ENCODE results near the gene PRR11.
A peak's percentile ranks its signal among the peaks of the same experiment; 100 is the strongest.
"Not testable (repeated sequence)": the region's sequence is repeated elsewhere in the genome, so short reads cannot be mapped to it uniquely, and the experiment has no call there.

The PRR11 gene

GRCh38 chr17:59151591-59151990, 4.0 kb upstream of the PRR11 start:
- no peak for DNase-seq (ENCODE audit: low read depth in 1 of 2, low spot score in 1 of 2)

DNA sequence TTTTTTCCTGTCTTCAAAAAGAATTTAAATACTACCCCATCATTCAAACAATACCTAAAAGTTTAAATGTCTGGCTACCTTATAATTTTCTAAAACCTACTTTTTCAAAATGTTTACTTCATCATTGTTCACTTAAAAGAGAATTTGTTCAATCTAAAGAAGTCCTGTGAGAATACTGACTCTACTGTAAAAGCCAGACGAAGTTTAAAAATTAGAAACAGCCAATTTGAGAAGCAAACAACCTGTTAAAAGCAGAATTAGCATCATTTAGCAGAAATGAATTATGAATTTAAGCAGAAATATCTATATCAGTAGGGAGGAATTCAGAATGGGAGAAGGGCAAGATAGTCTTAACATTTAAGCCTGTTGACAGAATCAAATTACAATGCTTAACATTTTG, 2.6 kb upstream of the PRR11 start:
- no peak for DNase-seq (ENCODE audit: low read depth in 1 of 2, low spot score in 1 of 2)

GRCh38 chr17:59154292-59154720, 1.2 kb upstream of the PRR11 start:
- DNase-seq (ENCODE audit: low read depth in 1 of 2, low spot score in 1 of 2) = peak in 1 of 2 donors; percentile 4

GRCh38 chr17:59154721-59155438, 666 bp upstream of the PRR11 start, which contains the start of gene SKA2:
SKA2 (minus strand) TSS chr17:59155186; CDS start chr17:59155163, 23 bp downstream.
- DNase-seq (ENCODE audit: low read depth in 1 of 2, low spot score in 1 of 2) = peak; percentile 90 to 94

DNA sequence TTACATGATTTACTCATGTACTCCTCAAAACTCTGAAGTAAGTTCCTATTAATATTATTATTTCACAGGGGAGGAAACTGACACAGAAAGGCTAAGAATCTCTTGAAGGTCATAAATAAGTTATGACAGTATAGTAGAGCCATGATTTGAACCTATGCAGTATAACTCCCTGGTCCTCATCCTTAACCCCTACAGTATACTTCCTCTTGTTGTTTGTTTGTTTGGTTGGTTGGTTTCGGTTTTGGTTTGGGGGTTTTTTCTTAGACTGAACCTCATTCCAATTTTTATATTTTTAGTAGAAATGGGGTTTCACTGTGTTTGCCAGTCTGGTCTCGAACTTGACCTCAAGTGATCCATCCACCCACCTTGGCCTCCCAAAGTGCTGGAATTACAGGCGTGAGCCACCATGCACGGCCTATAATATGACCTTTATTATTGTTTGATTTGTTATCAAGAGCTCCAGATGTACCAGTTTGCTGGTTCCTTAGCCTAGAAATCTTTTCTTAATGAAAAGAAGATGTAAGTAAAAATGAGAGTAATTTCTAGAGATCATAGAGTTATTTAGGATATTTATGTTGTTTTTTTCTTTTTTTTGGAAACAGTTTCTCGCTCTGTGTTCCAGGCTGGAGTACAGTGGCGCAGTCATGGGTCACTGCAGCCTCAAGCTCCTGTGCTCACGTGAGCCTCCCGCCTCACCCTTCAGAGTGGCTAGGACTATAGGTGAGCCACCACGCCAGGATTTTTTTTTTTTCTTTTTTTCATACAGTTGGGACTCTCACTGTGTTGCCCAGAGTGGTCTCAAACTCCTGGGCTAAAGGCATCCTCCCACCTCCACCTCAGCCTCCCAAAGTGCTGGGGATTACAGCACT, 4.8 kb downstream of the PRR11 start:
- DNase-seq (ENCODE audit: low read depth in 1 of 2, low spot score in 1 of 2) = no peak

- DNase-seq (ENCODE audit: low read depth in 1 of 2, low spot score in 1 of 2) = no peak
These were observed 5.9 kb downstream of the PRR11 start for GRCh38 chr17:59161477-59161876.

- DNase-seq (ENCODE audit: low read depth in 1 of 2, low spot score in 1 of 2) = peak in 1 of 2 donors; percentile 24
These were observed 10.4 kb downstream of the PRR11 start for GRCh38 chr17:59165933-59166342.

GRCh38 chr17:59167571-59168001, 12.0 kb downstream of the PRR11 start:
- DNase-seq (ENCODE audit: low read depth in 1 of 2, low spot score in 1 of 2) = no peak

GRCh38 chr17:59172436-59173004, 17.0 kb downstream of the PRR11 start:
- no peak for DNase-seq (ENCODE audit: low read depth in 1 of 2, low spot score in 1 of 2)

DNA sequence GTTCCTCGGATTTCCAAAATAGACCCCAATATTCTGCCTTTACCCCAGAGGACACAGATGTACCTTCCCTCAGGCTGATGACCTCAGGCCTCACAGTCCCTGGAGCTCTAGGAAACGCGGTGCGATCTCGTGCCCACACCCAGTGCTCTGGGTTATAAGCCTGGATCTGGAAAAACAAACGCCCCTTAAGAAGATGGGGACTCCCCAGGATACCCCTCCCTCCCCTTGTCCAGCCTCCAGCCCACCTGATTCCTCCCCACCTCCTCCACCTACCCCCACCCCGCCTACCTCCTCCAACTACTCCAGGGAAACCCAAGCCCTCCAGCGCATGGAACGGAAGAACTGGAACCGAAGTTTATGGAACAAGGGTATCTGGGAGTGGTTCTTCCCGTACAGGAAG, 19.1 kb downstream of the PRR11 start:
- no peak for DNase-seq (ENCODE audit: low read depth in 1 of 2, low spot score in 1 of 2)

DNA sequence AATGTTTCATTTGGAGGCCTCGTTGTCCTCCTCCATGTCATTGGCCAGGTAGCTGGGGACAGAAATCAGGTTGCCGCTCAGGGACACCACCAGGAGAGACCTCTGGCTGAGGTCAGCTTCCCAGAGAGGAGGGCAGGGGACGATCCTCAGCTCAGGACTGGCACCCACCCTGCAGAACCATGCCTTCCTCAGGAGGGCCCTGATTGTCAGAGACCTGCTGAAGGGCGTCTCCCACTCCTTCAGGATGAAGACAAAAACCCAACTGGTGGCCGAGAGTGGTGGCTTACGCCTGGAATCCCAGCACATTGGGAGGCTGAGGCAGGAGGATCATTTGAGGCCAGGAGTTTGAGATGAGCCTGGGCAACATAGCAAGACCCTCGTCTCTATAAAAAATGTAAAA, 19.5 kb downstream of the PRR11 start:
- no peak for DNase-seq (ENCODE audit: low read depth in 1 of 2, low spot score in 1 of 2)

DNA sequence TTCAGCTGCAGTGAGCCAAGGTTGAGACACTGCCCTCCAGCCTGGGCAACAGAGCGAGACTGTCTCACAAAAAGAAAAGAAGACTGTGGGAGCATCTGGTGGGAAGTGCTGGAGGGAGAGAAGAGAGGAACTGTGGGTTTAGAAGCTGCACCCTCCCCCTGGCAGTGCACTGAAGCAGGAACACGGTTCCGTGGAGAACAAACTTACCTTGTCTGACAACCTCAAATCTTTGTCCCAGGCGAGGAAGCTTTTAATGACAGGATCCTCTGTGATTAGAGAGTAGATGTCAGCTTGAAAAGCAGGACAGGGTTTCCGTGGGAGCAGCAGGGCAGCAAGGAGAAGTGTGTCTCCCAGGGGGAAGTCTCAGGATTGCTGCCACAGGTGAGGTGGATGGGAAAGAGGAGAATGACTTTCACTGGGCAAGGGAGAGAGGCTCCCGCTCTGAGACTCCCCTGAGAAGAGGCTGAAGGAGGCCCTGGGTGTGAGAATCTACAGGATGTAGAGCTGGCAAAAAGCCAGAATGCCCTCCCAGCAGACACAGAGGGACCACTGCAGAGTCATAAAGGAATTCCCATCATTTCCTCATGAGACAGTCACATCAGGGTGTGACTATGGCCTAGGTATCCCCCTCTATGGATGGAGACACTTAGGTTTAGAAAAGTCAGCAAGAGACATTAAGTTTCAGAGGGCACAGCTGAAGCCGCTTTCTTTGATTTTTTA, 22.9 kb downstream of the PRR11 start:
- no peak for DNase-seq (ENCODE audit: low read depth in 1 of 2, low spot score in 1 of 2)

DNA sequence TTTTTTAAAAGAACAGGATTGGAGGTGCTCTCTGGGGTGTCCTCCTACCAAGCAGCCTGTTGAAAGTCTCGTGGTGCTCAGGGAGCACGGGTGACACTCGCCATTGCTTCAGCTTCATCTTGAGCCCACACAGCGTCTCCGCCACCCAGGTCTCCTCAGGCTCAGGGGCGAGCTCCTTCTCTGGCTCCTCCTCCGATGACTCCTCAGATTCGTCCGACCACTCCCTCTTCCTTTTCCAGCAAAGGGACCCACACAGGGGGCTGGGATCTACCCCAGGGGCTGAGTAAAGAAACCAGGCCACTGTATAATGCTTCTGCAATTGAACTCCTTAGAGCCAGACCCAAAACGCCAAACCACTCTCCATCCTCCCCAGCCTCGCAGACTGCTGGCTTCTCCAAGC, 24.1 kb downstream of the PRR11 start:
- not testable (repeated sequence) for DNase-seq (ENCODE audit: low read depth in 1 of 2, low spot score in 1 of 2)

DNA sequence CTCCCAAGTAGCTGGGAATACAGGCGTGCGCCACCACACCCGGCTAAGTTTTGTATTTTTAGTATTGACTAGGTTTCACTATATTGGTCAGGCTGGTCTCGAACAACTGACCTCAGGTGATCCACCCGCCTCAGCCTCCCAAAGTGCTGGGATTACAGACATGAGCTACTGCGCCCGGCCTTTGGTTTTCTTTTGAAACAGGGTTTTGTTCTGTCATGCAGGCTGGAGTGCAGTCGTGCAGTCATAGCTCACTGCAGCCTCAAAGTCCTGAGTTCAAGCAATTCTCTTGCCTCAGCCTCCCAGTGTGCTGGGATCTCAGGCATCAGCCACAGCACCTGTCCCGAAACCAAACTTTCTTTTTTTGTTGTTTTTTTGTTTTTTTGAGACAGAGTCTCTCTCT, 25.1 kb downstream of the PRR11 start:
- no peak for DNase-seq (ENCODE audit: low read depth in 1 of 2, low spot score in 1 of 2)

- no peak for DNase-seq (ENCODE audit: low read depth in 1 of 2, low spot score in 1 of 2)
These were observed 25.9 kb downstream of the PRR11 start for GRCh38 chr17:59181481-59181880.

GRCh38 chr17:59185997-59186396, 30.5 kb downstream of the PRR11 start:
- no peak for DNase-seq (ENCODE audit: low read depth in 1 of 2, low spot score in 1 of 2)

- no peak for DNase-seq (ENCODE audit: low read depth in 1 of 2, low spot score in 1 of 2)
These were observed 31.3 kb downstream of the PRR11 start for GRCh38 chr17:59186850-59187249.

DNA sequence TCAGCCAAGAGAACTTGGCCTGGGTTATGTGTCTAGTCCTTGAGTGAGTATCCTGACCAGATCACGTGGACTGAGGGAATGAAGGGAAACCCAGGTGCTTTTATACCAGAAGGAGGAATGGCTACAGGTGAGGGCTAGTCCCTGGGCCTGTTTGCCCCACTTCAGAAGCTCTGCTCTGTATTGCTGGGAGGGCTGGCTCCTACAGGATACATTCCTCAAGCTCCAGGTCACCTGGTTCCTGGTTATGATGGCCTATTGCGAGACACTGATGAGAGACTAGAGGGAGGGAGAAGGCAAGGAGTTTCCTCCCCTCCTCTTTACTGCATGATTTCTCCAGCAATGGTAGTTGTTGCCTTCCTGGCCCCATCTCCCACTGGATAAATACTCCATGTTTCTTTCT, 35.3 kb downstream of the PRR11 start:
- no peak for DNase-seq (ENCODE audit: low read depth in 1 of 2, low spot score in 1 of 2)

DNA sequence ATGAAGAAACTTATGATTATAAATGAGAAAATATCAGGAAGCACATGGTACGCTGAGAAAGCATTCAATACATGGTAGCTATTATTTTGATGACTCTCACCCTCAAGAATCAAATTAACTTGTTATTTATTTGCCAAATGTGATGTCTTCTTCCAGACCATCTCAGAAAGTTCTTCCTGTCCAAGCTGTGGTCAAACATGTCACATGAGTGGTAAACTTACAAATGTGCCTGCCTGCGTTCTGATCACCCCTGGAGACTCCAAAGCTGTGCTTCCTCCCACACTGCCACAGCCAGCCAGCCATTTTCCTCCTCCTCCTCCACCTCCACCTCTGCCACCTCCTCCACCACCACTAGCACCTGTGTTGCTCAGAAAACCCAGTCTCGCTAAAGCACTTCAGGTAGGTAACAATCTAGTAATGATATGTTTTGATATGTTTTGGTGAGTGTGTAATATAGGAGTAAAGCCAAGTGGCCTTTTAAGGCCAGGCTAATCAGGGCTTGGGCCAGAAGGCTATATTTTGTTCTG, 37.9 kb downstream of the PRR11 start:
- DNase-seq (ENCODE audit: low read depth in 1 of 2, low spot score in 1 of 2) = no peak

- no peak for DNase-seq (ENCODE audit: low read depth in 1 of 2, low spot score in 1 of 2)
These were observed 43.9 kb downstream of the PRR11 start for GRCh38 chr17:59199398-59199797.

GRCh38 chr17:59202320-59202719, 46.8 kb downstream of the PRR11 start:
- DNase-seq (ENCODE audit: low read depth in 1 of 2, low spot score in 1 of 2) = no peak
